Measurements from ENCODE around the gene MANSC4. TPM values are rescaled to one million over a fixed set of nuclear protein-coding genes. Genes with fewer than 3 reads are reported as not detected.

The MANSC4 gene
- total and polyA plus RNA-seq, 9 of the 15 experiments (the other 6 are each of a cell fraction or from before 2014, with no cell fraction given), result not detected

GRCh38 chr12:27817766-27818165, 37.7 kb upstream of the MANSC4 start (continued):
- no peak for TF ChIP-seq ZBTB40 (IDR thresholded peaks at IDR 0.05)
- TF ChIP-seq ZBTB40 (CRISPR knock-in tag; IDR thresholded peaks at IDR 0.05), result no peak

Measured in K562 (cell line).